HTR-8/SVneo (cell line): Measurements from ENCODE around the gene TEX53.

Source experiments
- DNase-seq: peaks from one replicate; pipeline ENCODE4 v3.0.0; 2011; ENCODE audit warnings: low spot score, mixed read lengths; ENCODE audit not compliant: insufficient read length
- FAIRE-seq: peaks from 2 replicates; lab custom pipeline; 2011; peaks lifted over from hg19 to GRCh38; lab: Jason Lieb, UNC

Gene TEX53

GRCh38 chr9:114652776-114653555 is 4.6 kb downstream of the TEX53 start:
- DNase-seq (no peak), FAIRE-seq (no peak)

- no peak for FAIRE-seq
- no peak for DNase-seq
These were observed 13.7 kb downstream of the TEX53 start for GRCh38 chr9:114643896-114644295.

GRCh38 chr9:114643001-114643400 is 14.6 kb downstream of the TEX53 start:
- FAIRE-seq (no peak), DNase-seq (no peak)

- FAIRE-seq (no peak), DNase-seq (no peak)
These were observed 15.6 kb downstream of the TEX53 start for GRCh38 chr9:114641967-114642366.

GRCh38 chr9:114638404-114638803 is 19.2 kb downstream of the TEX53 start:
- no peak for FAIRE-seq
- DNase-seq, result no peak

GRCh38 chr9:114634387-114634786 is 23.2 kb downstream of the TEX53 start:
- FAIRE-seq, result no peak

GRCh38 chr9:114633438-114634089 is 24.0 kb downstream of the TEX53 start:
- DNase-seq, result no peak
- FAIRE-seq, result no peak

More at GRCh38 chr9:114634387-114634786, 23.2 kb downstream of the TEX53 start:
- no peak for DNase-seq

GRCh38 chr9:114631166-114631565 is 26.4 kb downstream of the TEX53 start:
- FAIRE-seq (no peak), DNase-seq (no peak)

GRCh38 chr9:114629563-114630090 is 28.0 kb downstream of the TEX53 start:
- DNase-seq, result no peak
- FAIRE-seq, result no peak

GRCh38 chr9:114627553-114627952 is 30.1 kb downstream of the TEX53 start:
- FAIRE-seq (no peak), DNase-seq (no peak)

GRCh38 chr9:114626415-114627020 is 31.1 kb downstream of the TEX53 start:
- DNase-seq, result no peak
- FAIRE-seq, result no peak

- no peak for DNase-seq
- FAIRE-seq, result no peak
These were observed 32.9 kb downstream of the TEX53 start for GRCh38 chr9:114624677-114625076.

- FAIRE-seq (no peak), DNase-seq (no peak)
These were observed 35.5 kb downstream of the TEX53 start for GRCh38 chr9:114621975-114622609.

- FAIRE-seq (no peak), DNase-seq (no peak)
These were observed 36.0 kb downstream of the TEX53 start for GRCh38 chr9:114621561-114621960.

GRCh38 chr9:114619191-114619761 is 38.3 kb downstream of the TEX53 start:
- FAIRE-seq (no peak), DNase-seq (no peak)

GRCh38 chr9:114616684-114617520 is 40.7 kb downstream of the TEX53 start:
- FAIRE-seq (no peak), DNase-seq (no peak)

GRCh38 chr9:114614373-114614772 is 43.2 kb downstream of the TEX53 start:
- DNase-seq (no peak), FAIRE-seq (no peak)

- FAIRE-seq, result no peak
- no peak for DNase-seq
These were observed 43.7 kb downstream of the TEX53 start for GRCh38 chr9:114613919-114614318.

GRCh38 chr9:114613087-114613486 is 44.5 kb downstream of the TEX53 start:
- FAIRE-seq, result no peak
- DNase-seq, result no peak
